ENCODE data around the gene RPTOR.

RPTOR gene

GRCh38 chr17:80885947-80886582 lies 341.4 kb downstream of the RPTOR start:
- DNase-seq = no peak

- DNase-seq = no peak
These were observed 342.3 kb downstream of the RPTOR start for GRCh38 chr17:80886641-80887573.

GRCh38 chr17:80887639-80888175 lies 343.1 kb downstream of the RPTOR start:
- DNase-seq = no peak

- DNase-seq = no peak
These were observed 343.9 kb downstream of the RPTOR start for GRCh38 chr17:80888276-80889160.

GRCh38 chr17:80889231-80890195 lies 344.9 kb downstream of the RPTOR start:
- DNase-seq = no peak

- no peak for DNase-seq
These were observed 345.7 kb downstream of the RPTOR start for GRCh38 chr17:80890196-80890920.

GRCh38 chr17:80890921-80891396 lies 346.3 kb downstream of the RPTOR start:
- DNase-seq = no peak

- DNase-seq = peak; percentile 99
These were observed 346.9 kb downstream of the RPTOR start for GRCh38 chr17:80891397-80892018.

- peak; percentile 99 for DNase-seq
These were observed 347.6 kb downstream of the RPTOR start for GRCh38 chr17:80892019-80892855.

GRCh38 chr17:80892900-80893603 lies 348.4 kb downstream of the RPTOR start:
- peak; percentile 70 for DNase-seq

- DNase-seq = no peak
These were observed 349.2 kb downstream of the RPTOR start for GRCh38 chr17:80893604-80894438.

- DNase-seq = no peak
These were observed 349.7 kb downstream of the RPTOR start for GRCh38 chr17:80894439-80894721.

- no peak for DNase-seq
These were observed 350.1 kb downstream of the RPTOR start for GRCh38 chr17:80894726-80895125.

- no peak for DNase-seq
These were observed 350.7 kb downstream of the RPTOR start for GRCh38 chr17:80895366-80895765.

GRCh38 chr17:80898716-80899115 lies 354.1 kb downstream of the RPTOR start:
- no peak for DNase-seq

GRCh38 chr17:80899402-80900268 lies 355.0 kb downstream of the RPTOR start:
- DNase-seq = peak; percentile 25

- no peak for DNase-seq
These were observed 356.7 kb downstream of the RPTOR start for GRCh38 chr17:80901319-80901718.
